T-helper 1 cell treated with Interleukin-12 subunit alpha and Interleukin-12 subunit beta and Interleukin-4 antibody, amounts not matched to agents 30 ng/mL and 1 ng/mL, for 36 hours (primary cell): ENCODE results near the gene BRINP3. TPM values are rescaled to one million over a fixed set of nuclear protein-coding genes. Genes with fewer than 3 reads are reported as not detected.
"Not testable (repeated sequence)": the region's sequence is repeated elsewhere in the genome, so short reads cannot be mapped to it uniquely, and the experiment has no call there.

ENCODE experiments used
- intact Hi-C: fragments of 100-400 bp; cut with micrococcal nuclease; formaldehyde crosslinking; loops from one replicate; pipeline ENCODE4 v1.15.1; 2024
- total RNA-seq: library from RNA; stranded (reverse); gene quantifications from 2 replicates; pipeline ENCODE4 v1.2.3, GENCODE V29; 2022

BRINP3 gene
- not detected in 2 replicates for total RNA-seq

- intact Hi-C loops = no loop called here
Measured at GRCh38 chr1:190477762-190478148, at the start of gene BRINP3. Gene BRINP3, minus strand, starts transcription at chr1:190477864.

GRCh38 chr1:190511554-190511953 lies 33.9 kb upstream of the BRINP3 start:
- intact Hi-C loops = no loop called here

GRCh38 chr1:190507357-190507756 lies 29.7 kb upstream of the BRINP3 start:
- intact Hi-C loops = no loop called here

GRCh38 chr1:190504539-190504938 lies 26.9 kb upstream of the BRINP3 start:
- intact Hi-C loops = not testable (repeated sequence)

- intact Hi-C loops = no loop called here
Measured at GRCh38 chr1:190497565-190497964, 19.9 kb upstream of the BRINP3 start.

GRCh38 chr1:190494451-190494850 lies 16.8 kb upstream of the BRINP3 start:
- intact Hi-C loops = no loop called here

GRCh38 chr1:190491404-190491803 lies 13.7 kb upstream of the BRINP3 start:
- intact Hi-C loops = no loop called here

GRCh38 chr1:190484045-190484444 lies 6.4 kb upstream of the BRINP3 start:
- intact Hi-C loops = no loop called here

GRCh38 chr1:190480231-190480630 lies 2.6 kb upstream of the BRINP3 start:
- intact Hi-C loops = no loop called here

GRCh38 chr1:190479516-190479915 lies 1.9 kb upstream of the BRINP3 start:
- intact Hi-C loops = no loop called here

- intact Hi-C loops = no loop called here
Measured at GRCh38 chr1:190479050-190479397, 1.4 kb upstream of the BRINP3 start.

- intact Hi-C loops = no loop called here
Measured at GRCh38 chr1:190478149-190479049, 735 bp upstream of the BRINP3 start.

- intact Hi-C loops = no loop called here
Measured at GRCh38 chr1:190476806-190477205, 858 bp downstream of the BRINP3 start.

GRCh38 chr1:190476321-190476720 lies 1.3 kb downstream of the BRINP3 start:
- intact Hi-C loops = no loop called here

GRCh38 chr1:190475421-190476141 lies 2.1 kb downstream of the BRINP3 start:
- intact Hi-C loops = no loop called here

- intact Hi-C loops = no loop called here
Measured at GRCh38 chr1:190474650-190475211, 2.9 kb downstream of the BRINP3 start.

- intact Hi-C loops = no loop called here
Measured at GRCh38 chr1:190474010-190474409, 3.7 kb downstream of the BRINP3 start.

- intact Hi-C loops = no loop called here
Measured at GRCh38 chr1:190472494-190472893, 5.2 kb downstream of the BRINP3 start.

- intact Hi-C loops = no loop called here
Measured at GRCh38 chr1:190472042-190472441, 5.6 kb downstream of the BRINP3 start.

- intact Hi-C loops = no loop called here
Measured at GRCh38 chr1:190464690-190465089, 13.0 kb downstream of the BRINP3 start.

GRCh38 chr1:190456129-190456528 lies 21.5 kb downstream of the BRINP3 start:
- intact Hi-C loops = no loop called here

- intact Hi-C loops = no loop called here
Measured at GRCh38 chr1:190455631-190456030, 22.0 kb downstream of the BRINP3 start.
